Measurements from ENCODE around the gene TEX13C. TPM values are rescaled to one million over a fixed set of nuclear protein-coding genes. Genes with fewer than 3 reads are reported as not detected.

TEX13C gene
- total and polyA plus RNA-seq, 2 of the 13 experiments (the other 11 are each of a cell fraction or from before 2014, with no cell fraction given): not detected

DNA sequence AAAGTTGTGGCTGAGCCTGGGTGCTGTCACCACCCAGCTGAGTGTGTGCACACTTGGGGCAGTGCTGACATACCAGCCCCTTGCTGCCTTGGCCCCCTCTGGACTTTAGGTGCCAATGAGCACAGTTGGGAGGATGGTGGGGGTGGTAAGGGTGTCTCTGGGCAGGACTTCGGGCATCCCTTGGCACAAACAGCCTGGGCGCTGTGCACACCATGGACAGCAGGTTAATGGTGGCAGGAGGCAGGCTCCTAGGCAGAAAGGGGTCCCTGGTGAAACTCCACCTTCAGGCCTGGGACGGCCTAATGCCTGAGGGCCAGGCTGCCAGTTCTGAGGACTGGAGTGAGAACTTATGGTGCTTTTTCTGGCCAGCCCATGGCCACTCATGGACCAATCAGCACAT is 32.4 kb upstream of the TEX13C start:
- FAIRE-seq (no peak), DNase-seq (ENCODE audit: low spot score) (no peak), ATAC-seq (no peak)
- TF ChIP-seq ZNF883 (CRISPR knock-in tag; IDR thresholded peaks at IDR 0.05; ENCODE audit: not compliant biosample characterization) (no peak), ZNF572 (CRISPR knock-in tag; IDR thresholded peaks at IDR 0.05) (no peak), CCDC6 (CRISPR knock-in tag; IDR thresholded peaks at IDR 0.05) (no peak), RFX1 (IDR thresholded peaks at IDR 0.05) (no peak), MBNL3 (CRISPR knock-in tag; conservative IDR thresholded peaks at IDR 0.05) (no peak), CREM (IDR thresholded peaks at IDR 0.05) (no peak), CREM (CRISPR knock-in tag; IDR thresholded peaks at IDR 0.05) (no peak), KDM1A (CRISPR knock-in tag; IDR thresholded peaks at IDR 0.05) (no peak), ZNF7 (CRISPR knock-in tag; IDR thresholded peaks at IDR 0.05) (no peak), CENPX (CRISPR knock-in tag; IDR thresholded peaks at IDR 0.05) (no peak), ZNF235 (CRISPR knock-in tag; IDR thresholded peaks at IDR 0.05; ENCODE audit: borderline replicate concordance) (no peak)
- TF ChIP-seq, protein P1, sequence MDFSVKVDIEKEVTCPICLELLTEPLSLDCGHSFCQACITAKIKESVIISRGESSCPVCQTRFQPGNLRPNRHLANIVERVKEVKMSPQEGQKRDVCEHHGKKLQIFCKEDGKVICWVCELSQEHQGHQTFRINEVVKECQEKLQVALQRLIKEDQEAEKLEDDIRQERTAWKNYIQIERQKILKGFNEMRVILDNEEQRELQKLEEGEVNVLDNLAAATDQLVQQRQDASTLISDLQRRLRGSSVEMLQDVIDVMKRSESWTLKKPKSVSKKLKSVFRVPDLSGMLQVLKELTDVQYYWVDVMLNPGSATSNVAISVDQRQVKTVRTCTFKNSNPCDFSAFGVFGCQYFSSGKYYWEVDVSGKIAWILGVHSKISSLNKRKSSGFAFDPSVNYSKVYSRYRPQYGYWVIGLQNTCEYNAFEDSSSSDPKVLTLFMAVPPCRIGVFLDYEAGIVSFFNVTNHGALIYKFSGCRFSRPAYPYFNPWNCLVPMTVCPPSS (IDR thresholded peaks at IDR 0.05): no peak
- TF ChIP-seq, protein P2, sequence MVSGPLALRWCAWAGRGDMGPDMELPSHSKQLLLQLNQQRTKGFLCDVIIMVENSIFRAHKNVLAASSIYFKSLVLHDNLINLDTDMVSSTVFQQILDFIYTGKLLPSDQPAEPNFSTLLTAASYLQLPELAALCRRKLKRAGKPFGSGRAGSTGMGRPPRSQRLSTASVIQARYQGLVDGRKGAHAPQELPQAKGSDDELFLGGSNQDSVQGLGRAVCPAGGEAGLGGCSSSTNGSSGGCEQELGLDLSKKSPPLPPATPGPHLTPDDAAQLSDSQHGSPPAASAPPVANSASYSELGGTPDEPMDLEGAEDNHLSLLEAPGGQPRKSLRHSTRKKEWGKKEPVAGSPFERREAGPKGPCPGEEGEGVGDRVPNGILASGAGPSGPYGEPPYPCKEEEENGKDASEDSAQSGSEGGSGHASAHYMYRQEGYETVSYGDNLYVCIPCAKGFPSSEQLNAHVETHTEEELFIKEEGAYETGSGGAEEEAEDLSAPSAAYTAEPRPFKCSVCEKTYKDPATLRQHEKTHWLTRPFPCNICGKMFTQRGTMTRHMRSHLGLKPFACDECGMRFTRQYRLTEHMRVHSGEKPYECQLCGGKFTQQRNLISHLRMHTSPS (CRISPR knock-in tag; IDR thresholded peaks at IDR 0.05; ENCODE audit: low read depth): no peak
- TF ChIP-seq, protein P3, sequence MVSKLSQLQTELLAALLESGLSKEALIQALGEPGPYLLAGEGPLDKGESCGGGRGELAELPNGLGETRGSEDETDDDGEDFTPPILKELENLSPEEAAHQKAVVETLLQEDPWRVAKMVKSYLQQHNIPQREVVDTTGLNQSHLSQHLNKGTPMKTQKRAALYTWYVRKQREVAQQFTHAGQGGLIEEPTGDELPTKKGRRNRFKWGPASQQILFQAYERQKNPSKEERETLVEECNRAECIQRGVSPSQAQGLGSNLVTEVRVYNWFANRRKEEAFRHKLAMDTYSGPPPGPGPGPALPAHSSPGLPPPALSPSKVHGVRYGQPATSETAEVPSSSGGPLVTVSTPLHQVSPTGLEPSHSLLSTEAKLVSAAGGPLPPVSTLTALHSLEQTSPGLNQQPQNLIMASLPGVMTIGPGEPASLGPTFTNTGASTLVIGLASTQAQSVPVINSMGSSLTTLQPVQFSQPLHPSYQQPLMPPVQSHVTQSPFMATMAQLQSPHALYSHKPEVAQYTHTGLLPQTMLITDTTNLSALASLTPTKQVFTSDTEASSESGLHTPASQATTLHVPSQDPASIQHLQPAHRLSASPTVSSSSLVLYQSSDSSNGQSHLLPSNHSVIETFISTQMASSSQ (IDR thresholded peaks at IDR 0.05; ENCODE audit: low read depth): no peak
- TF ChIP-seq, protein P3 (CRISPR knock-in tag; IDR thresholded peaks at IDR 0.05; ENCODE audit: borderline replicate concordance): no peak
- Histone ChIP-seq H3K4me1 (ENCODE audit: insufficient read depth, low read length) (no peaks in the 10 kb centered on the region), H4K20me1 (ENCODE audit: insufficient read depth, low read length) (no peaks in the 10 kb centered on the region), H2AFZ (ENCODE audit: low read length) (no peak overlapping the region), H3K9me3 (ENCODE audit: low read length) (no peaks in the 10 kb centered on the region), H3K79me2 (ENCODE audit: insufficient read depth, low read length) (no peaks in the 10 kb centered on the region), H3K9ac (ENCODE audit: insufficient read depth, low read depth, low read length) (no peak overlapping the region), H3K27ac (ENCODE audit: extremely low read length, insufficient read depth, low read length) (no peak overlapping the region), H3K4me3 (replicated peaks in 1 of 3; ENCODE audit: insufficient read depth in 1 of 3, low read depth in 2 of 3, low read length in 3 of 3) (no peak overlapping the region), H3K36me3 (replicated peaks in 1 of 2; ENCODE audit: control insufficient read depth in 1 of 2, insufficient read depth in 2 of 2, low read length in 2 of 2) (no peaks in the 10 kb centered on the region), H3K4me2 (ENCODE audit: low read depth, low read length) (no peak overlapping the region), H3K27me3 (ENCODE audit: control insufficient read depth in 1 of 2, insufficient read depth in 2 of 2, low read length in 2 of 2) (no peaks in the 10 kb centered on the region)
- intact Hi-C loops (cut with micrococcal nuclease; ENCODE audit: unreplicated experiment) (no loop called here), in situ Hi-C loops (cut with HindIII; ENCODE audit: extremely low pct_ligation_motif_present, low pct_unique_long_range_greater_than_20kb) (no loop called here)
- WGBS (ENCODE audit: low lambda C conversion rate): no CpG with 5 or more reads among the region's 3 CpGs
- no TSS peak for BruUV-seq (replicated peaks)
- ChIA-PET POLR2A (no interaction called here), CTCF (ENCODE audit: low intra/inter-chr PET ratio, low total read pairs) (no interaction called here)

Measured in HepG2 (cell line).